Bronchial epithelial cell (primary cell): ENCODE measurements around the gene FGF7. TPM values are rescaled to one million over a fixed set of nuclear protein-coding genes. Genes with fewer than 3 reads are reported as not detected.
"Not testable (repeated sequence)": the region's sequence is repeated elsewhere in the genome, so short reads cannot be mapped to it uniquely, and the experiment has no call there.

ENCODE experiments used
- DNase-seq: peaks from one replicate; pipeline ENCODE4 v3.0.0-alpha.2; 2010; ENCODE audit warnings: low read depth
- FAIRE-seq: peaks from 2 replicates; lab custom pipeline; 2011; peaks lifted over from hg19 to GRCh38; lab: Jason Lieb, UNC
- H3K27me3 ChIP-seq: 2 replicates; pipeline ENCODE4 v1.5.1; 2011; ENCODE audit warnings: low read length; ENCODE audit not compliant: control insufficient read depth, insufficient read depth
- H3K36me3 ChIP-seq: 2 replicates; pipeline ENCODE4 v1.5.1; 2011; ENCODE audit warnings: low read length; ENCODE audit not compliant: control insufficient read depth, insufficient read depth
- H3K4me3 ChIP-seq: 2 replicates; pipeline ENCODE4 v1.5.1; 2011; ENCODE audit warnings: mild to moderate bottlenecking, low read depth, low read length, control low read depth
- total RNA-seq: library from RNA; depleted of rRNA; stranded (reverse); fragments of >200 nt; gene quantifications from 2 replicates; pipeline ENCODE4 v1.2.1, GENCODE V29; 2014
- TF ChIP-seq, protein P1 (sequence below): IDR thresholded peaks from 2 replicates; pipeline ENCODE4 v1.5.1; 2011; ENCODE audit warnings: mild to moderate bottlenecking, moderate library complexity, low read length, control low read depth, inconsistent platforms; ENCODE audit not compliant: insufficient read depth, severe bottlenecking

The FGF7 gene
- total RNA-seq, 1 donor from 2014 or later: 4.7 TPM

- TF ChIP-seq, protein P1, sequence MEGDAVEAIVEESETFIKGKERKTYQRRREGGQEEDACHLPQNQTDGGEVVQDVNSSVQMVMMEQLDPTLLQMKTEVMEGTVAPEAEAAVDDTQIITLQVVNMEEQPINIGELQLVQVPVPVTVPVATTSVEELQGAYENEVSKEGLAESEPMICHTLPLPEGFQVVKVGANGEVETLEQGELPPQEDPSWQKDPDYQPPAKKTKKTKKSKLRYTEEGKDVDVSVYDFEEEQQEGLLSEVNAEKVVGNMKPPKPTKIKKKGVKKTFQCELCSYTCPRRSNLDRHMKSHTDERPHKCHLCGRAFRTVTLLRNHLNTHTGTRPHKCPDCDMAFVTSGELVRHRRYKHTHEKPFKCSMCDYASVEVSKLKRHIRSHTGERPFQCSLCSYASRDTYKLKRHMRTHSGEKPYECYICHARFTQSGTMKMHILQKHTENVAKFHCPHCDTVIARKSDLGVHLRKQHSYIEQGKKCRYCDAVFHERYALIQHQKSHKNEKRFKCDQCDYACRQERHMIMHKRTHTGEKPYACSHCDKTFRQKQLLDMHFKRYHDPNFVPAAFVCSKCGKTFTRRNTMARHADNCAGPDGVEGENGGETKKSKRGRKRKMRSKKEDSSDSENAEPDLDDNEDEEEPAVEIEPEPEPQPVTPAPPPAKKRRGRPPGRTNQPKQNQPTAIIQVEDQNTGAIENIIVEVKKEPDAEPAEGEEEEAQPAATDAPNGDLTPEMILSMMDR: no peak
- FAIRE-seq: no peak
- H3K27me3 ChIP-seq: no peaks in the 10 kb centered on the region
- no peak overlapping the region for H3K4me3 ChIP-seq
- no peaks in the 10 kb centered on the region for H3K36me3 ChIP-seq
- DNase-seq: peak; percentile 46
Measured at GRCh38 chr15:49468481-49468839, 45.4 kb downstream of the FGF7 start.

DNA sequence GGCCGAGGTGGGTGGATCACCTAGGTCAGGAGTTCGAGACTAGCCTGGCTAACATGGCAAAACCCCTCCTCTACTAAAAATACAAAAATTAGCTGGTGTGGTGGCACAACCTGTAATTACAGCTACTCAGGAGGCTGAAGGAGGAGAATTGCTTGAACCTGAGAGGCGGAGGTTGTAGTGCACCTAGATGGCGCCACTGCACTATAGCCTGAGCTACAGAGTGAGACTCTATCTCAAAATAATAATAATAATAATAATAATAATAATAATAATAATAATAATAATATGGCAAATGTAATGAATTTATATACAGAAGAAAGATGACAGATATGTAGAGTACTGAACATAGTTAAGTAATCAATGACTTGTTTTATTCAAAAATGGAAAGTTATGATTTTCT lies 48.2 kb downstream of the FGF7 start:
- FAIRE-seq, H3K4me3 ChIP-seq, H3K27me3 ChIP-seq, H3K36me3 ChIP-seq: not testable (repeated sequence)
- TF ChIP-seq, protein P1: peak; percentile 40
- DNase-seq: peak; percentile 20

DNA sequence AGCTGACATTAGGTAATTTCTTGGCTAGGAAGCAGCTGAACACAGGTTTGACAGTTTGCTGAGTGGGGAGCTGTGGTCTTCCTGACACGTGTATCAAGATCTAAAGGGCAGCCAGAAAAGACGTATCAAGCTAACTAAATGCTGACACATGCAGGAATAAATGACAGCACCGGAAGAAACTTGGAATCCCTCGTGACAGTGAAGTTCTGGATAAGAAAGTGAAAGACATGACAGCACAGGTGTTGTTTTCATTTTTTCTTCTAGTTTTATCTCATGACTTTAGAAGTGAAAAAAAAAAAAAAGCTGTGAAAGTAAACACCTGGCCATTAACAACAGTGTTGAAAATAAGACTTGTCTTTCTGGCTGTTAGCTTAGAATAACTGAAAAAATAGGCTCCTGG lies 48.7 kb downstream of the FGF7 start:
- FAIRE-seq: no peak

GRCh38 chr15:49472338-49472737 lies 49.3 kb downstream of the FGF7 start:
- FAIRE-seq: no peak
- TF ChIP-seq, protein P1: no peak

More for the DNA sequence above, 48.7 kb downstream of the FGF7 start:
- H3K36me3 ChIP-seq: no peaks in the 10 kb centered on the region
- TF ChIP-seq, protein P1: no peak
- no peak overlapping the region for H3K4me3 ChIP-seq
- DNase-seq: no peak
- no peaks in the 10 kb centered on the region for H3K27me3 ChIP-seq

GRCh38 chr15:49473031-49473430 lies 50.0 kb downstream of the FGF7 start:
- no peaks in the 10 kb centered on the region for H3K27me3 ChIP-seq
- no peak overlapping the region for H3K4me3 ChIP-seq
- FAIRE-seq (no peak), DNase-seq (no peak)
- TF ChIP-seq, protein P1: no peak
- H3K36me3 ChIP-seq: no peaks in the 10 kb centered on the region

More at GRCh38 chr15:49472338-49472737, 49.3 kb downstream of the FGF7 start:
- no peaks in the 10 kb centered on the region for H3K36me3 ChIP-seq
- no peaks in the 10 kb centered on the region for H3K27me3 ChIP-seq
- no peak for DNase-seq
- no peak overlapping the region for H3K4me3 ChIP-seq

GRCh38 chr15:49478021-49478420 lies 55.0 kb downstream of the FGF7 start:
- not testable (repeated sequence) for H3K36me3 ChIP-seq, H3K4me3 ChIP-seq, FAIRE-seq, H3K27me3 ChIP-seq, DNase-seq

DNA sequence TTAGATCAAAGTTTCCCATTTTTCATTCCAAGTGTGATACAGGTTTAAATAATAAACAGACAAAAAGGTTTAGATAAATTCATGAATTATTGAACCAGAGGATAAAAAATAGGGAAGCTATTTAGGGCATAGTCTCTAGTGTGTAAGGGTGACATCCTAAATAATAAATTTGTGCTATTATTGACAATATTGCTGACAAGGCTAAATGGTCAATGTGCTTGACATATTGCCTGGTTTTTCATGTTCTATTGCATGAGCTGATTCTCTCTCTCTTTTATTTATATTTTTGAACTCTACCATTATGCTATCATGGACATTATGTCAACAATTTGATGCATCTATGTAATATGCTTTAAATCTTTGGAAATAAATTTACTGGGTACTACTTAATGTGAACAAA lies 55.9 kb downstream of the FGF7 start:
- H3K36me3 ChIP-seq, H3K4me3 ChIP-seq, FAIRE-seq, H3K27me3 ChIP-seq, DNase-seq: not testable (repeated sequence)

GRCh38 chr15:49485401-49485800 lies 62.4 kb downstream of the FGF7 start:
- H3K4me3 ChIP-seq, FAIRE-seq, H3K27me3 ChIP-seq, DNase-seq, H3K36me3 ChIP-seq: not testable (repeated sequence)
